H9 (cell line): ENCODE results near the gene CCDC80. TPM values are rescaled to one million over a fixed set of nuclear protein-coding genes. Genes with fewer than 3 reads are reported as not detected.

Experiments used
- DNase-seq: peaks from one replicate; pipeline ENCODE4 v3.0.0-alpha.2; 2017
- H2AFZ ChIP-seq: one replicate; pipeline ENCODE4 v1.6.1; 2013; ENCODE audit warnings: mild to moderate bottlenecking, low read length, control low read depth, moderate library complexity
- H2AK5ac ChIP-seq: 2 replicates; pipeline ENCODE4 v1.6.1; 2013; ENCODE audit warnings: low read length, control low read depth, mixed read lengths; ENCODE audit not compliant: insufficient read length
- H2BK120ac ChIP-seq: one replicate; pipeline ENCODE4 v1.6.1; 2013; ENCODE audit warnings: low read depth, mild to moderate bottlenecking, low read length, control low read depth, inconsistent platforms; ENCODE audit not compliant: poor library complexity, severe bottlenecking
- H2BK12ac ChIP-seq: 2 replicates; pipeline ENCODE4 v1.6.1; 2013; ENCODE audit warnings: low read length, control low read depth, mixed read lengths, low read depth; ENCODE audit not compliant: insufficient read length
- H2BK15ac ChIP-seq: 2 replicates; pipeline ENCODE4 v1.6.1; 2013; ENCODE audit warnings: low read depth, low read length, control low read depth
- H2BK20ac ChIP-seq: one replicate; pipeline ENCODE4 v1.6.1; 2013; ENCODE audit warnings: low read depth, mild to moderate bottlenecking, low read length, control low read depth, inconsistent platforms; ENCODE audit not compliant: poor library complexity, severe bottlenecking
- H2BK5ac ChIP-seq: 2 replicates; pipeline ENCODE4 v1.6.1; 2013; ENCODE audit warnings: low read length, control low read depth, mixed read lengths; ENCODE audit not compliant: insufficient read length
- H3K14ac ChIP-seq: 2 replicates; pipeline ENCODE4 v1.6.1; 2013; ENCODE audit warnings: low read length, control low read depth; ENCODE audit not compliant: insufficient read depth
- H3K18ac ChIP-seq: 2 replicates; pipeline ENCODE4 v1.6.1; 2013; ENCODE audit warnings: low read depth, mild to moderate bottlenecking, mixed read lengths, low read length, control low read depth; ENCODE audit not compliant: insufficient read length
- H3K23ac ChIP-seq: 2 replicates; pipeline ENCODE4 v1.6.1; 2013; ENCODE audit warnings: low read length, control low read depth, mixed read lengths, low read depth; ENCODE audit not compliant: insufficient read length
- H3K23me2 ChIP-seq: 2 replicates; pipeline ENCODE4 v1.6.1; 2013; ENCODE audit warnings: low read depth, mild to moderate bottlenecking, mixed read lengths, low read length, control low read depth; ENCODE audit not compliant: insufficient read length, poor library complexity, severe bottlenecking
- H3K27ac ChIP-seq: 2 replicates; pipeline ENCODE4 v1.5.1; 2013; ENCODE audit warnings: low read length, control low read depth, mixed read lengths, low read depth; ENCODE audit not compliant: insufficient read length
- H3K27me3 ChIP-seq: 2 replicates; pipeline ENCODE4 v1.6.1; 2013; ENCODE audit warnings: low read length, control low read depth, inconsistent platforms; ENCODE audit not compliant: insufficient read depth
- H3K4ac ChIP-seq: 2 replicates; pipeline ENCODE4 v1.6.1; 2013; ENCODE audit warnings: low read depth, mild to moderate bottlenecking, control low read depth, inconsistent platforms, low read length, moderate library complexity
- H3K4me1 ChIP-seq: 2 replicates; pipeline ENCODE4 v1.6.1; 2013; ENCODE audit warnings: low read length, control low read depth, inconsistent platforms; ENCODE audit not compliant: insufficient read depth
- H3K4me2 ChIP-seq: 2 replicates; pipeline ENCODE4 v1.6.1; 2013; ENCODE audit warnings: low read length, control low read depth, mixed read lengths; ENCODE audit not compliant: insufficient read length, insufficient read depth
- H3K56ac ChIP-seq: 2 replicates; pipeline ENCODE4 v1.6.1; 2013; ENCODE audit warnings: low read depth, mild to moderate bottlenecking, mixed read lengths, low read length, control low read depth; ENCODE audit not compliant: insufficient read length
- H3K79me1 ChIP-seq: 2 replicates; pipeline ENCODE4 v1.6.1; 2013; ENCODE audit warnings: low read depth, mild to moderate bottlenecking, moderate library complexity, low read length, control low read depth, inconsistent platforms; ENCODE audit not compliant: insufficient read depth, poor library complexity, severe bottlenecking
- H3K79me2 ChIP-seq: 2 replicates; pipeline ENCODE4 v1.6.1; 2013; ENCODE audit warnings: low read length, control low read depth, inconsistent platforms; ENCODE audit not compliant: insufficient read depth
- H3K9ac ChIP-seq: 2 replicates; pipeline ENCODE4 v1.6.1; 2013; ENCODE audit warnings: low read length, control low read depth, mixed read lengths; ENCODE audit not compliant: insufficient read length; ENCODE audit errors: extremely low read depth
- H3K9me3 ChIP-seq: one replicate; pipeline ENCODE4 v1.6.1; 2013; ENCODE audit warnings: low read depth, low read length, inconsistent platforms; ENCODE audit not compliant: control insufficient read depth
- H3T11ph ChIP-seq: one replicate; pipeline ENCODE4 v1.6.1; 2013; ENCODE audit warnings: mild to moderate bottlenecking, low read length, control low read depth, inconsistent platforms
- H4K20me1 ChIP-seq: one replicate; pipeline ENCODE4 v1.6.1; 2013; ENCODE audit not compliant: control insufficient read depth, insufficient read length, insufficient read depth
- H4K5ac ChIP-seq: 2 replicates; pipeline ENCODE4 v1.6.1; 2013; ENCODE audit warnings: low read depth, mild to moderate bottlenecking, mixed read lengths, low read length, control low read depth; ENCODE audit not compliant: insufficient read length
- H4K8ac ChIP-seq: replicated peaks from 2 replicates; pipeline ENCODE4 v1.6.1; 2013; ENCODE audit warnings: low read length, control low read depth, mixed read lengths, low read depth; ENCODE audit not compliant: insufficient read length
- H4K91ac ChIP-seq: 2 replicates; pipeline ENCODE4 v1.6.1; 2013; ENCODE audit warnings: low read depth, mild to moderate bottlenecking, moderate library complexity, mixed read lengths, low read length, control low read depth; ENCODE audit not compliant: insufficient read length
- H3K27ac Mint-ChIP-seq, 3 experiments: 2 replicates in 2 of 3; 3 replicates in 1 of 3; pipeline ENCODE4 v1.8.0; 2020 to 2021; ENCODE audit warnings: mixed read lengths in 3 of 3, mild to moderate bottlenecking in 1 of 3, moderate library complexity in 1 of 3
- H3K27me3 Mint-ChIP-seq: 2 replicates; pipeline ENCODE4 v1.8.0; 2021; ENCODE audit warnings: low read depth, mild to moderate bottlenecking, moderate library complexity, mixed read lengths
- H3K36me3 Mint-ChIP-seq, 3 experiments: 2 replicates in 2 of 3; 3 replicates in 1 of 3; pipeline ENCODE4 v1.8.0; 2020 to 2021; ENCODE audit warnings: low read depth in 3 of 3, mixed read lengths in 3 of 3; ENCODE audit not compliant: insufficient read depth in 1 of 3
- H3K4me1 Mint-ChIP-seq, 2 experiments: 2 replicates each; pipeline ENCODE4 v1.8.0; 2020; ENCODE audit warnings: mixed read lengths in 2 of 2
- H3K4me3 Mint-ChIP-seq, 2 experiments: 2 replicates in 1 of 2; 3 replicates in 1 of 2; pipeline ENCODE4 v1.8.0; 2020 to 2021; ENCODE audit warnings: mild to moderate bottlenecking in 2 of 2, mixed read lengths in 2 of 2, moderate library complexity in 1 of 2
- H3K9me3 Mint-ChIP-seq, 2 experiments: 2 replicates in 1 of 2; 3 replicates in 1 of 2; pipeline ENCODE4 v1.8.0; 2020; ENCODE audit warnings: mild to moderate bottlenecking in 2 of 2, mixed read lengths in 2 of 2, moderate library complexity in 1 of 2
- total RNA-seq: library from RNA; stranded (reverse); gene quantifications from 2 replicates; pipeline ENCODE4 v1.2.1, GENCODE V29; 2021
- TF ChIP-seq, protein P1 (sequence below): fragments of 200-600 bp; sonication (generic); conservative IDR thresholded peaks from 3 replicates; pipeline ENCODE4 v1.8.0; 2021; ENCODE audit warnings: antibody characterized with exemption, mild to moderate bottlenecking

Gene CCDC80
- total RNA-seq, 1 experiment from 2014 or later = 5.4 TPM

DNA sequence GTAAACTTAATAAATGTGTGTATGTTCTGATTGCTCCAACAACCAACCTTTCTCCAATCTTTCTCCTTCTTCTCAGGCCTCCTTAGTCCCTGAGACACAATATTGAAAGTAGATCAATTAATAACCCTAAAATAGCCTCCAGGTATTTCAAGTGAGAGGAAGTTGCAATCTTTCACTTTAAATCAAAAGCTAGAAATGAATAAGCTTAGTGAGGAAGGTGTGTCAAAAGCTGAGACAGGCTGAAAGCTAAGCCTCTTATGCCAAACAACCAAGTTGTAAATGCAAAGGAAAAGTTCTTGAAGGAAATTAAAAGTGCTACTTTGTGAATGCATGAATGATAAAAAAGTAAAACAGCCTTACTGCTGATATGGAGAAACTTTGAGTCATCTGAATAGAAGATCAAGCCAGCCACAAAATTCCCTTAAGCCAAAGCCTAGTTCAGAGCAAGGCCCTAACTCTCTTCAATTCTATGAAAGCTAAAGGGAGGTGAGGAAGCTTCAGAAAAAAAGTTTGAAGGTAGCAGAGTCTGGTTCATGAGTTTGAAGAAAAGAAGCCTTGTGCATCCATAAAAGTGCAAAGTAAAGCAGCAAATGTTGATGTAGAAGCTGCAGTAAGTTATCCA is 38.6 kb downstream of the CCDC80 start:
- Histone ChIP-seq H4K20me1 (no peaks in the 10 kb centered on the region), H3K23ac (no peak overlapping the region), H3K4ac (no peak overlapping the region), H3K56ac (no peak overlapping the region), H3K4me1 (no peaks in the 10 kb centered on the region), H3K9ac (no peak overlapping the region), H2AK5ac (no peak overlapping the region), H4K5ac (no peak overlapping the region), H3K27me3 (no peaks in the 10 kb centered on the region), H2BK12ac (no peak overlapping the region), H3K4me2 (no peak overlapping the region), H4K91ac (no peak overlapping the region), H2BK20ac (no peak overlapping the region), H2BK15ac (no peak overlapping the region), H4K8ac (no peak overlapping the region), H3K9me3 (no peaks in the 10 kb centered on the region), H3T11ph (no peak overlapping the region), H2BK5ac (no peak overlapping the region), H3K23me2 (no peaks in the 10 kb centered on the region), H3K14ac (no peak overlapping the region), H3K79me1 (no peaks in the 10 kb centered on the region), H3K27ac (no peak overlapping the region), H2AFZ (no peak overlapping the region), H3K79me2 (no peaks in the 10 kb centered on the region), H2BK120ac (no peak overlapping the region), H3K18ac (no peak overlapping the region)
- no peaks in the 10 kb centered on the region for H3K9me3 Mint-ChIP-seq
- no peaks in the 10 kb centered on the region for H3K27me3 Mint-ChIP-seq
- DNase-seq = no peak
- TF ChIP-seq, protein P1, sequence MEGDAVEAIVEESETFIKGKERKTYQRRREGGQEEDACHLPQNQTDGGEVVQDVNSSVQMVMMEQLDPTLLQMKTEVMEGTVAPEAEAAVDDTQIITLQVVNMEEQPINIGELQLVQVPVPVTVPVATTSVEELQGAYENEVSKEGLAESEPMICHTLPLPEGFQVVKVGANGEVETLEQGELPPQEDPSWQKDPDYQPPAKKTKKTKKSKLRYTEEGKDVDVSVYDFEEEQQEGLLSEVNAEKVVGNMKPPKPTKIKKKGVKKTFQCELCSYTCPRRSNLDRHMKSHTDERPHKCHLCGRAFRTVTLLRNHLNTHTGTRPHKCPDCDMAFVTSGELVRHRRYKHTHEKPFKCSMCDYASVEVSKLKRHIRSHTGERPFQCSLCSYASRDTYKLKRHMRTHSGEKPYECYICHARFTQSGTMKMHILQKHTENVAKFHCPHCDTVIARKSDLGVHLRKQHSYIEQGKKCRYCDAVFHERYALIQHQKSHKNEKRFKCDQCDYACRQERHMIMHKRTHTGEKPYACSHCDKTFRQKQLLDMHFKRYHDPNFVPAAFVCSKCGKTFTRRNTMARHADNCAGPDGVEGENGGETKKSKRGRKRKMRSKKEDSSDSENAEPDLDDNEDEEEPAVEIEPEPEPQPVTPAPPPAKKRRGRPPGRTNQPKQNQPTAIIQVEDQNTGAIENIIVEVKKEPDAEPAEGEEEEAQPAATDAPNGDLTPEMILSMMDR = no peak
- H3K4me1 Mint-ChIP-seq = peaks cover 9 to 11% of the 10 kb centered on the region in 2 experiments; a peak in 3 of 4 replicates
- no peak overlapping the region for H3K4me3 Mint-ChIP-seq
- no peaks in the 10 kb centered on the region for H3K36me3 Mint-ChIP-seq
- no peak overlapping the region for H3K27ac Mint-ChIP-seq
